ENCODE measurements around the gene LCN2. TPM values are rescaled to one million over a fixed set of nuclear protein-coding genes. Genes with fewer than 3 reads are reported as not detected.
"Not testable (repeated sequence)": the region's sequence is repeated elsewhere in the genome, so short reads cannot be mapped to it uniquely, and the experiment has no call there.

Gene LCN2
- total RNA-seq, 2 experiments from 2014 or later: not detected

- H3K4me1 Mint-ChIP-seq: peaks cover 28% of the 10 kb centered on the region
- H3K9me3 Mint-ChIP-seq (ENCODE audit: low read depth): no peaks in the 10 kb centered on the region
- CTCF ChIA-PET: interaction anchor here (1.9 kb wide), 1 partner anchor 10 kb away, joined by 17 read pairs; no protein-coding TSS in a partner anchor
- H3K27ac Mint-ChIP-seq: peak within 1 kb of the TSS; percentile 96
- peak within 1 kb of the TSS; percentile 95 for H3K4me3 Mint-ChIP-seq
- DNase-seq: peak; percentile 84
- peak; percentile 73 for ATAC-seq
- peaks cover 3% of the 10 kb centered on the region for H3K36me3 Mint-ChIP-seq
- peaks cover 8% of the 10 kb centered on the region for H3K27me3 Mint-ChIP-seq
These were observed 21.7 kb upstream of the LCN2 start, which contains the start of gene PTGES2 for GRCh38 chr9:128127568-128127989. Gene PTGES2, minus strand, starts transcription at chr9:128127729. Its CDS starts 12 bp downstream, at chr9:128127717.

GRCh38 chr9:128127990-128128835, 21.0 kb upstream of the LCN2 start:
- H3K4me3 Mint-ChIP-seq: peak overlapping the region; percentile 95
- H3K4me1 Mint-ChIP-seq: peaks cover 28% of the 10 kb centered on the region
- H3K27me3 Mint-ChIP-seq: peaks cover 14% of the 10 kb centered on the region
- H3K36me3 Mint-ChIP-seq: peaks cover 3% of the 10 kb centered on the region
- H3K9me3 Mint-ChIP-seq (ENCODE audit: low read depth): no peaks in the 10 kb centered on the region
- CTCF ChIA-PET: interaction anchor here (0.9 to 1.9 kb wide), 9 partner anchors 8 to 259 kb away, joined by 3 to 17 read pairs (median 5); partner anchors contain the start of gene SLC25A25
- DNase-seq (peak; percentile 88), ATAC-seq (peak; percentile 83)
- H3K27ac Mint-ChIP-seq: peak overlapping the region; percentile 96

GRCh38 chr9:128128836-128129590, 20.2 kb upstream of the LCN2 start:
- CTCF ChIA-PET: interaction anchor here (0.7 to 1.9 kb wide), 10 partner anchors 9 to 259 kb away, joined by 3 to 17 read pairs (median 4); partner anchors contain the start of gene SLC25A25
- no peaks in the 10 kb centered on the region for H3K9me3 Mint-ChIP-seq (ENCODE audit: low read depth)
- DNase-seq: no peak
- no peaks in the 10 kb centered on the region for H3K36me3 Mint-ChIP-seq
- peaks cover 28% of the 10 kb centered on the region for H3K4me1 Mint-ChIP-seq
- H3K4me3 Mint-ChIP-seq: peak overlapping the region; percentile 95
- no peak for ATAC-seq
- peaks cover 22% of the 10 kb centered on the region for H3K27me3 Mint-ChIP-seq
- peak overlapping the region; percentile 96 for H3K27ac Mint-ChIP-seq

GRCh38 chr9:128129976-128130590, 19.2 kb upstream of the LCN2 start:
- H3K9me3 Mint-ChIP-seq (ENCODE audit: low read depth); H3K36me3 Mint-ChIP-seq; ATAC-seq; H3K4me3 Mint-ChIP-seq; H3K27ac Mint-ChIP-seq: not testable (repeated sequence)
- H3K27me3 Mint-ChIP-seq: peaks cover 31% of the 10 kb centered on the region
- DNase-seq: peak; percentile 75
- CTCF ChIA-PET: interaction anchor here (1.3 kb wide), 1 partner anchor 12 kb away, joined by 4 read pairs; no protein-coding TSS in a partner anchor
- peaks cover 24% of the 10 kb centered on the region for H3K4me1 Mint-ChIP-seq

GRCh38 chr9:128130651-128131050, 18.6 kb upstream of the LCN2 start:
- H3K36me3 Mint-ChIP-seq; H3K27ac Mint-ChIP-seq; H3K9me3 Mint-ChIP-seq (ENCODE audit: low read depth); ATAC-seq; DNase-seq; H3K4me3 Mint-ChIP-seq: not testable (repeated sequence)
- Mint-ChIP-seq H3K27me3 (peaks cover 37% of the 10 kb centered on the region), H3K4me1 (peaks cover 20% of the 10 kb centered on the region)
- CTCF ChIA-PET: interaction anchor here (1.3 kb wide), 1 partner anchor 13 kb away, joined by 4 read pairs; no protein-coding TSS in a partner anchor

GRCh38 chr9:128131346-128131745, 17.9 kb upstream of the LCN2 start:
- H3K27ac Mint-ChIP-seq; DNase-seq; ATAC-seq; CTCF ChIA-PET; H3K4me3 Mint-ChIP-seq; H3K36me3 Mint-ChIP-seq; H3K9me3 Mint-ChIP-seq (ENCODE audit: low read depth): not testable (repeated sequence)
- Mint-ChIP-seq H3K27me3 (peaks cover 39% of the 10 kb centered on the region), H3K4me1 (peaks cover 16% of the 10 kb centered on the region)

GRCh38 chr9:128132139-128132538, 17.1 kb upstream of the LCN2 start:
- H3K4me3 Mint-ChIP-seq; H3K36me3 Mint-ChIP-seq; H3K27ac Mint-ChIP-seq; DNase-seq; ATAC-seq; H3K9me3 Mint-ChIP-seq (ENCODE audit: low read depth): not testable (repeated sequence)
- peaks cover 15% of the 10 kb centered on the region for H3K4me1 Mint-ChIP-seq
- peaks cover 39% of the 10 kb centered on the region for H3K27me3 Mint-ChIP-seq
- CTCF ChIA-PET: interaction anchor here (1.4 kb wide), 1 partner anchor 14 kb away, joined by 3 read pairs; no protein-coding TSS in a partner anchor

- not testable (repeated sequence) for H3K36me3 Mint-ChIP-seq; H3K9me3 Mint-ChIP-seq (ENCODE audit: low read depth); ATAC-seq; H3K27ac Mint-ChIP-seq; H3K4me3 Mint-ChIP-seq; DNase-seq; H3K4me1 Mint-ChIP-seq
- CTCF ChIA-PET: interaction anchor here (1.5 kb wide), 1 partner anchor 18 kb away, joined by 7 read pairs; no protein-coding TSS in a partner anchor
- peaks cover 37% of the 10 kb centered on the region for H3K27me3 Mint-ChIP-seq
These were observed 13.7 kb upstream of the LCN2 start for GRCh38 chr9:128135561-128135960.

- Mint-ChIP-seq H3K9me3 (ENCODE audit: low read depth) (no peaks in the 10 kb centered on the region), H3K27ac (no peak overlapping the region), H3K36me3 (no peaks in the 10 kb centered on the region), H3K27me3 (peaks cover 33% of the 10 kb centered on the region), H3K4me1 (peaks cover 7% of the 10 kb centered on the region), H3K4me3 (no peak overlapping the region)
- no peak for DNase-seq
- CTCF ChIA-PET: interaction anchor here (1.5 kb wide), 1 partner anchor 20 kb away, joined by 7 read pairs; no protein-coding TSS in a partner anchor
- ATAC-seq: no peak
These were observed 12.1 kb upstream of the LCN2 start for GRCh38 chr9:128136816-128137793.

GRCh38 chr9:128138001-128138400, 11.3 kb upstream of the LCN2 start:
- no peak for DNase-seq
- Mint-ChIP-seq H3K4me3 (no peak overlapping the region), H3K36me3 (no peaks in the 10 kb centered on the region), H3K27ac (no peak overlapping the region), H3K9me3 (ENCODE audit: low read depth) (no peaks in the 10 kb centered on the region), H3K4me1 (peaks cover 11% of the 10 kb centered on the region), H3K27me3 (peaks cover 28% of the 10 kb centered on the region)
- CTCF ChIA-PET: no interaction called here
- ATAC-seq: no peak

GRCh38 chr9:128139621-128140020, 9.6 kb upstream of the LCN2 start:
- DNase-seq (no peak), ATAC-seq (no peak)
- Mint-ChIP-seq H3K27me3 (peaks cover 13% of the 10 kb centered on the region), H3K4me3 (no peak overlapping the region), H3K9me3 (ENCODE audit: low read depth) (no peaks in the 10 kb centered on the region), H3K36me3 (no peaks in the 10 kb centered on the region), H3K4me1 (peaks cover 16% of the 10 kb centered on the region), H3K27ac (no peak overlapping the region)
- CTCF ChIA-PET: no interaction called here

- CTCF ChIA-PET: interaction anchor here (0.6 to 1.4 kb wide), 3 partner anchors 24 to 60 kb away, joined by 3 to 5 read pairs (median 4); no protein-coding TSS in a partner anchor
- Mint-ChIP-seq H3K9me3 (ENCODE audit: low read depth) (no peaks in the 10 kb centered on the region), H3K36me3 (no peaks in the 10 kb centered on the region), H3K4me3 (no peak overlapping the region), H3K4me1 (peaks cover 12% of the 10 kb centered on the region), H3K27me3 (no peaks in the 10 kb centered on the region), H3K27ac (no peak overlapping the region)
- DNase-seq: no peak
- ATAC-seq: no peak
These were observed 7.6 kb upstream of the LCN2 start for GRCh38 chr9:128141604-128142003.
